ENCODE data around the gene TMEM72.

The TMEM72 gene

GRCh38 chr10:44948642-44949041 lies 37.5 kb downstream of the TMEM72 start:
- Histone ChIP-seq H3K9ac (ENCODE audit: insufficient read length) (no peak overlapping the region), H3K9me3 (ENCODE audit: low read depth, low read length) (no peaks in the 10 kb centered on the region), H3K4me3 (no peak overlapping the region), H3K36me3 (ENCODE audit: insufficient read depth, low read length) (no peaks in the 10 kb centered on the region), H3K27ac (no peak overlapping the region)
- DNase-seq (ENCODE audit: low read depth, low spot score): no peak
- TF ChIP-seq POLR2AphosphoS5 (IDR thresholded peaks at IDR 0.05; ENCODE audit: borderline replicate concordance, low read depth, low read length) (no peak), FOXP2 (optimal IDR thresholded peaks at IDR 0.05; ENCODE audit: control extremely low read depth, extremely low read length, insufficient read depth) (no peak), EZH2 (IDR thresholded peaks at IDR 0.05) (no peak)

- Histone ChIP-seq H3K27ac (no peak overlapping the region), H3K9ac (ENCODE audit: insufficient read length) (no peak overlapping the region), H3K36me3 (ENCODE audit: insufficient read depth, low read length) (no peaks in the 10 kb centered on the region), H3K9me3 (ENCODE audit: low read depth, low read length) (no peaks in the 10 kb centered on the region), H3K4me3 (no peak overlapping the region)
- no peak for DNase-seq (ENCODE audit: low read depth, low spot score)
- TF ChIP-seq EZH2 (IDR thresholded peaks at IDR 0.05): no peak
- no peak for TF ChIP-seq FOXP2 (optimal IDR thresholded peaks at IDR 0.05; ENCODE audit: control extremely low read depth, extremely low read length, insufficient read depth)
- TF ChIP-seq POLR2AphosphoS5 (IDR thresholded peaks at IDR 0.05; ENCODE audit: borderline replicate concordance, low read depth, low read length): no peak
Observed at GRCh38 chr10:44949127-44949802, 38.1 kb downstream of the TMEM72 start.

GRCh38 chr10:44949915-44950314 lies 38.8 kb downstream of the TMEM72 start:
- Histone ChIP-seq H3K9ac (ENCODE audit: insufficient read length) (no peak overlapping the region), H3K4me3 (no peak overlapping the region), H3K27ac (no peak overlapping the region), H3K36me3 (ENCODE audit: insufficient read depth, low read length) (no peaks in the 10 kb centered on the region), H3K9me3 (ENCODE audit: low read depth, low read length) (no peaks in the 10 kb centered on the region)
- DNase-seq (ENCODE audit: low read depth, low spot score): no peak
- no peak for TF ChIP-seq FOXP2 (optimal IDR thresholded peaks at IDR 0.05; ENCODE audit: control extremely low read depth, extremely low read length, insufficient read depth)
- TF ChIP-seq EZH2 (IDR thresholded peaks at IDR 0.05): no peak
- no peak for TF ChIP-seq POLR2AphosphoS5 (IDR thresholded peaks at IDR 0.05; ENCODE audit: borderline replicate concordance, low read depth, low read length)

- no peak overlapping the region for H3K27ac ChIP-seq
Observed at GRCh38 chr10:44950326-44951225, 39.4 kb downstream of the TMEM72 start.

GRCh38 chr10:44951576-44952226 lies 40.6 kb downstream of the TMEM72 start:
- Histone ChIP-seq H3K4me3 (no peak overlapping the region), H3K9ac (ENCODE audit: insufficient read length) (no peak overlapping the region), H3K27ac (no peak overlapping the region), H3K9me3 (ENCODE audit: low read depth, low read length) (no peaks in the 10 kb centered on the region), H3K36me3 (ENCODE audit: insufficient read depth, low read length) (no peaks in the 10 kb centered on the region)
- TF ChIP-seq FOXP2 (optimal IDR thresholded peaks at IDR 0.05; ENCODE audit: control extremely low read depth, extremely low read length, insufficient read depth) (no peak), EZH2 (IDR thresholded peaks at IDR 0.05) (no peak), POLR2AphosphoS5 (IDR thresholded peaks at IDR 0.05; ENCODE audit: borderline replicate concordance, low read depth, low read length) (no peak)
- DNase-seq (ENCODE audit: low read depth, low spot score): no peak

More at GRCh38 chr10:44950326-44951225, 39.4 kb downstream of the TMEM72 start:
- TF ChIP-seq EZH2 (IDR thresholded peaks at IDR 0.05): no peak
- no peak for TF ChIP-seq POLR2AphosphoS5 (IDR thresholded peaks at IDR 0.05; ENCODE audit: borderline replicate concordance, low read depth, low read length)
- no peak for TF ChIP-seq FOXP2 (optimal IDR thresholded peaks at IDR 0.05; ENCODE audit: control extremely low read depth, extremely low read length, insufficient read depth)
- Histone ChIP-seq H3K9me3 (ENCODE audit: low read depth, low read length) (no peaks in the 10 kb centered on the region), H3K36me3 (ENCODE audit: insufficient read depth, low read length) (no peaks in the 10 kb centered on the region), H3K4me3 (no peak overlapping the region), H3K9ac (ENCODE audit: insufficient read length) (no peak overlapping the region)
- DNase-seq (ENCODE audit: low read depth, low spot score): no peak

- Histone ChIP-seq H3K27ac (no peak overlapping the region), H3K36me3 (ENCODE audit: insufficient read depth, low read length) (no peaks in the 10 kb centered on the region), H3K9ac (ENCODE audit: insufficient read length) (no peak overlapping the region), H3K9me3 (ENCODE audit: low read depth, low read length) (no peaks in the 10 kb centered on the region), H3K4me3 (no peak overlapping the region)
- DNase-seq (ENCODE audit: low read depth, low spot score): no peak
- no peak for TF ChIP-seq POLR2AphosphoS5 (IDR thresholded peaks at IDR 0.05; ENCODE audit: borderline replicate concordance, low read depth, low read length)
- TF ChIP-seq FOXP2 (optimal IDR thresholded peaks at IDR 0.05; ENCODE audit: control extremely low read depth, extremely low read length, insufficient read depth): no peak
- TF ChIP-seq EZH2 (IDR thresholded peaks at IDR 0.05): no peak
Observed at GRCh38 chr10:44952779-44953231, 41.7 kb downstream of the TMEM72 start.

GRCh38 chr10:44954042-44954441 lies 42.9 kb downstream of the TMEM72 start:
- no peak for TF ChIP-seq EZH2 (IDR thresholded peaks at IDR 0.05)
- no peak for TF ChIP-seq POLR2AphosphoS5 (IDR thresholded peaks at IDR 0.05; ENCODE audit: borderline replicate concordance, low read depth, low read length)
- no peak for TF ChIP-seq FOXP2 (optimal IDR thresholded peaks at IDR 0.05; ENCODE audit: control extremely low read depth, extremely low read length, insufficient read depth)
- Histone ChIP-seq H3K4me3 (no peak overlapping the region), H3K9ac (ENCODE audit: insufficient read length) (no peak overlapping the region), H3K27ac (no peak overlapping the region), H3K36me3 (ENCODE audit: insufficient read depth, low read length) (no peaks in the 10 kb centered on the region), H3K9me3 (ENCODE audit: low read depth, low read length) (no peaks in the 10 kb centered on the region)
- no peak for DNase-seq (ENCODE audit: low read depth, low spot score)

GRCh38 chr10:44954962-44955361 lies 43.8 kb downstream of the TMEM72 start:
- H3K36me3 ChIP-seq (ENCODE audit: insufficient read depth, low read length): no peaks in the 10 kb centered on the region
- H3K27ac ChIP-seq: no peak overlapping the region
- no peak overlapping the region for H3K9ac ChIP-seq (ENCODE audit: insufficient read length)
- H3K9me3 ChIP-seq (ENCODE audit: low read depth, low read length): no peaks in the 10 kb centered on the region
- no peak for DNase-seq (ENCODE audit: low read depth, low spot score)
- no peak overlapping the region for H3K4me3 ChIP-seq
- no peak for TF ChIP-seq FOXP2 (optimal IDR thresholded peaks at IDR 0.05; ENCODE audit: control extremely low read depth, extremely low read length, insufficient read depth)
- TF ChIP-seq POLR2AphosphoS5 (IDR thresholded peaks at IDR 0.05; ENCODE audit: borderline replicate concordance, low read depth, low read length): no peak
- TF ChIP-seq EZH2 (IDR thresholded peaks at IDR 0.05): no peak
